HG02970 (cell line): ENCODE measurements around the gene CD200R1L.

Experiments used
- ATAC-seq: cut with Tn5 transposase; IDR thresholded peaks from one replicate; pipeline ENCODE4 v1.9.1; 2021; ENCODE audit warnings: mild to moderate bottlenecking, moderate library complexity, moderate number of reproducible peaks; ENCODE audit not compliant: unreplicated experiment, low FRiP score

The CD200R1L gene

DNA sequence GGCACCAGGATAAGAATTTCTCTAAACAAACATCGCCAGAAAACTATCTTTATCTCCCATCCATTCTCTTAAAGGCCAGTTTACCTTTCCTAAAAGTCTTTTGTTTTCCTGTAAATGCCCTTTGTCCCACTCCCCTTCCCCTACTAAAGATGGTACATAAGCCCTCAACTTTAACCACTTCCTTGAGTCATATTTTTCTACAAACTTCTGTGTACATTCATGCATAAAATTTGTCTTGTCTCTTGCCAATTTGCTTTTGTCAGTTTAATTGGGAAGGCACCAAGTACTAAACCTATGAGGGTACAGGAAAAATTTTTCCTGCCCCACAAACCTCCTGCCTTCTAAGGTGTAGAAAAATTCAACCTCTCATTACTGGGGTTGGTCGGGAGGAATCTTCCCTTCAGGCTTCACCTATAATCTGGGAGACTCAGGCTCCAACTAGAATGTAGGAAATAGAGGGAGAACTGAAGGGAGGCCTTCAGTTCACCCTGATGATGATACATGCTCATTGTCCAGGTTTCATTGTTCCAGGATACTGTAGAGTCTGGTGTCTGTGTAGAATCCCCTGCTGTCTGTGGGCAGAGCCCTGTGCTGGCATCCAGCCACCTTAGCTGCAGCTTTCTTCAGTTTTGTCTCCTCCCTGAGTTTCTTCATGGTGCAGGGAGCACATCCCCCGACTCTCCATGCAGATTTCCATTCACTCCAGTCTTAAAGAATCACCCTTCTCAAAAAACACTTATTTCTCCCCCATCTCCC, 53.2 kb downstream of the CD200R1L start:
- ATAC-seq, result no peak

DNA sequence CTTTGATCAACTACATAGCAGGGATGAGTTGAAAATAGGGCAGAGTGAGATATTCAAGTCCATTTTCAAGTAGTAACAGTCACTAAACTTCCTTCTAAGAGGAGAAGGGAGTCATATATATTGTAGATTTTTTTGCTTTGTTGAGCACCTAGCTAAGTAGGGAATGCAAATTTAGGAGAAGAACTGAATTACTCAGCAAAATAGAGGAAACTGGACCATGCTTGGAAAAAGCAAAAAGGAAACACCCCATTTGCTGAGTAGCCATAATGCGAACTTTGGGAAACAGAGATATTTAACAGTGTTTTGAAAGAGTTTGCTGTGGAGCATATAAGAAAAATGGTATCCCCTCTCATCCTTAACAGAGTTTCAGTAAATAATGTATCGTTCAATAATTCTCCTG, 54.9 kb downstream of the CD200R1L start:
- ATAC-seq, result no peak

GRCh38 chr3:112789787-112790186, 56.9 kb downstream of the CD200R1L start:
- ATAC-seq, result no peak

DNA sequence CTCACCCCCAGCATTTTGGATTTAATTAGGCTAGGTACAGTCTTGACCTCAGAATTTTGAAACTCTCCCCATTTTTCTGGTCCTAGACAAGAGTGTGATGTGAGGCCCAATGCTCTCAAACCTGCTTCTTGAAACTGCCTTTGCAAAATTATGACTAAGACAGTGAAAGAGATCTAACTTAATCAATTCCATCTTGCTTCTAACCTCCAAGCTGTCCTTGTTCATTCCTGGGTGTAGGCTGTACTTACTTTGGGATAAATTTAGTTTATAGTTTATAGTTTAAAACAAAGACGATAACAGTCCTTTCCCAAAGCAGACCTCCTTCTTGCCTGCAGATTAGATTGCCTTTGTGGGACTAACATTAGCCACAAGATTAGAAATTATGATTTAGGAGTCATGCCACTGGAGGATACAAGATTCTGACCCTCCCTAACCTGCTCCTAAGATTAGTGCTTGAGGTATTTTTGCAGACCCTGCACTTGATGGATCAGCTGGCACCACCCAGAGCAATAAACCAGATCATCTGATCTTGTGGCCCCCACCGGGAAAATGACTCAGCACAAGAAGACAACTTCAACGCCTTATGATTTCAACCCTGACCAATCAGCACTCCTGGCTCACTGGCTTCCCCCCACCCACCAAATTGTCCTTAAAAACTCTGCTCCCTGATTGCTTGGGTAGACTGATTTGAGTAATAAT, 59.6 kb downstream of the CD200R1L start:
- no peak for ATAC-seq

- no peak for ATAC-seq
Observed at GRCh38 chr3:112786002-112786590, 60.6 kb downstream of the CD200R1L start.

DNA sequence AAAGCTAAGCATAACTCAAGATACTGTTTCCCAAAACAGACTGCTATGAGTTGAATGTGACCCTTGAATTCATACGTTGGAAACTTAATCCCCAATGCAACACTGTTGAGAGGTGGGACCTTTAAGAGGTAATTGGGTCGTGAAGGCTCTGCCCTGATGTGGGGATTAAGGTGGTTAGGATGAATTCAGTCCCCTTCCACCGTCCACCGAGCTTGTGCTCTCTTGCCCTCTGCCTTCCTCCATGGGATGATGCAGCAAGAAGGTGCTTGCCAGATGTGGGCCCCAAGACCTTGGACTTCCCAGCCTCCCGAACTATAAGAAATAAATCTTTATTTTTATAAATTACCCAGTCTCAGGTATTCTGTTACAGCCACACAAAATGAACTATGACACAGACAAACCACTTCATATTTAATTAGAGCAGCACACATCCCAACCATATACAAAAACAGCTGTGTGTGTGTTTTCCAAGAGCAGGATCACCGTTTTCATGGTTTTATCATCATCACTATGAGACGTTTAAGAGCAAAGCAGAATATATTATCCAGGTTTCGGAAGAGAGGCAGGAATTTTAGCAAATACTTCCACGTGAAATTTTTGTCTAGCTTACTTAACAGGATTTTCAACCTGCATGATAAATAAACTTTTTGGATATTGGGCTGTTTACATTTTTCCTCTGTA, 61.2 kb downstream of the CD200R1L start:
- no peak for ATAC-seq

GRCh38 chr3:112782491-112782890, 64.2 kb downstream of the CD200R1L start:
- ATAC-seq, result no peak

- ATAC-seq, result no peak
Observed at GRCh38 chr3:112781599-112781998, 65.1 kb downstream of the CD200R1L start.

DNA sequence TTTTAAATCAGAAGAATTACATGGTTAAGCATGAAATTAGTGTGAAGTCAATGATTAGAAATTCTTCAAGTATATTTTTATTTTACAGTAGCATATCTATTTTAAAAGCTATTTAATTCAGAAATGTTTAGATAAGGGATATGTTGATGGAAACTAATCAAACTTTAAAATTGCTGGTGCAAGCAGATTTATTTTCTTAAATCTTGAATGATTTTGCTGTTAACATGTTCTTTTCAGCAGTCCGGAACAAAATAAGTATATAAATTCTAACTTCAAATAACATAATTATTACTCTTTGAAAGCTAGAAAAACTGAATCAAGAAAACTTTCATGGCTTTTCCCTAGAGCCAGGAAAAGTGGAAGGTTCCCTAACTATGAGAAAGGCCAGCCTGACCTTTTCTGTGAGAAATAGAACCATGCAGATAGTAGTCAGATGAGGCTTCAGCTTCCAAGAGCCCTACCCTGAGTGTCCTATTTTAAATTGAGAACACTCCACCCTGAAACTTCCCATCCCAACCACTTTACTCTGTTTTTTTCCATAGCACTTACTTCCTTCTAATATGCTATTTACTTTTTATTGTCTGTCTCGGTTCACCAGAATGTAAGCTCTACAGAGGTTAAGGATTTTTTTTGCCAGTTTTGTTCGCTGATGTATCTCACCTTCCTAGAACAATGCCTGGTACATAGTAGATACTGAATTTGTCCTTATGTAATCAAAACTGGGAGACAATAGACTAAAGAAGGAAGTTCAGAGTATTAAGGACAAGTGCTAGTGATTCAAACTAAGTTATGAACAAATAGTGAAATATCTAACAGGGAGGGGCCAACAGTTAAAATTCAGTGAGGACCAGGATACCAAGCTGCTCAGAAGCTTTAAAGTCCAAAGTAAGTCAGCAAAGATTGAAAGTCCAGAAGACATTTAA, 66.8 kb downstream of the CD200R1L start:
- no peak for ATAC-seq

DNA sequence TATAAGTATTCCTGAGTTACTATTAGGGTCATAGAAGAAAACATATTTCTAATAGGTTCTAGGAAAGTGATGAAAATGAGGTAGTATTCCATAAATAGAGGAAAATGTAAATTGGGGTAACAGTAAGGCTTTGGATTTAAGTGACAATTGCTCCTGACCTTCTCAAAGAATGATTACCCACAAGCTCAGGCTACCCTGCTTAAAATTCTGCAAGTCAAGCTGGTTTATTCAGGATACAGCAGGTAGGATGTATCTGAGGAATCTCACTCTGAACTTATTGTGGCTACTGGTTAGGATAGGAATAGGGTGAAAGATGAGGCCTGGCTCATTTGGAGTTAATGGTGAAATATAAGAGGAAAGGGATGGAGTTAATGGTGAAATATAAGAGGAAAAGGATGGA, 67.7 kb downstream of the CD200R1L start:
- no peak for ATAC-seq

GRCh38 chr3:112778353-112778948, 68.2 kb downstream of the CD200R1L start:
- ATAC-seq, result no peak

- ATAC-seq, result no peak
Observed at GRCh38 chr3:112777811-112778210, 68.9 kb downstream of the CD200R1L start.

GRCh38 chr3:112776836-112777235, 69.8 kb downstream of the CD200R1L start:
- no peak for ATAC-seq

DNA sequence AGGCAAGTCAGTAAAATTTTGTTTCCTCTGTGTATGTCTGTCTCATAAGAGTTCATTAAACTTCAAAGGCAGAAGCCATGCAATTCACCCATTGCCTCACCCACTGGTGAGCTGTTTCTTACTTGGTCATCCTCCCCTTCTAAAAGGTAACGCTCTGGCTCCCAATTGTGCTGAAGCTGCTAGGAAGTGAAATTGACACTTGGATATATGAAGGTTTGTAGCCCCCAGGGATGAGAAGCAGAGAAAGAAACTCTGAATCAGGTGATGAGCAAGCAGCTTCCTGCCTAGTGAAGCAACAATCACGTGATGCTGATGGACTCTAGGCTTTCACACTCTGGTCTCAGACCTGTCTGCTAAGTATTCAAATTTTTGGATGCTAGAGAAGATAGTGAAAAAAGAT, 70.7 kb downstream of the CD200R1L start:
- ATAC-seq, result no peak

- ATAC-seq, result no peak
Observed at GRCh38 chr3:112775011-112775742, 71.5 kb downstream of the CD200R1L start.

- no peak for ATAC-seq
Observed at GRCh38 chr3:112774293-112774926, 72.3 kb downstream of the CD200R1L start.

DNA sequence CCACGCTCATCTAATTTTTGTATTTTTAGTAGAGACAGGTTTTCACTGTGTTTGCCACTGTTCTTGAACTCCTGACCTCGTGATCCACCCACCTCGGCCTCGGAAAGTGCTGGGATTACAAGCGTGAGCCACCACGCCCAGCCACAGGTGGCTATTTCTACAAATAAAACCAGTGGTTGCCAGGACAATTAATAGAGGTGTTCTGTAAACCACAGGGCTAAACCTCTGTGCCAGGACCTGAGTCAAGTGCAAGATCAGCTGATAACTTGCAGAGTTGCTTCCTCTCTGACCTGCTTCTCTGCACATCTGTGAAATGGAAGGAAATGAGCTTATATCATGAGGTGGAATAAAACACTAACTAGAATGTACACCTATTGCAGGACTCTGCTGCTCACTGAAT, 72.8 kb downstream of the CD200R1L start:
- no peak for ATAC-seq

DNA sequence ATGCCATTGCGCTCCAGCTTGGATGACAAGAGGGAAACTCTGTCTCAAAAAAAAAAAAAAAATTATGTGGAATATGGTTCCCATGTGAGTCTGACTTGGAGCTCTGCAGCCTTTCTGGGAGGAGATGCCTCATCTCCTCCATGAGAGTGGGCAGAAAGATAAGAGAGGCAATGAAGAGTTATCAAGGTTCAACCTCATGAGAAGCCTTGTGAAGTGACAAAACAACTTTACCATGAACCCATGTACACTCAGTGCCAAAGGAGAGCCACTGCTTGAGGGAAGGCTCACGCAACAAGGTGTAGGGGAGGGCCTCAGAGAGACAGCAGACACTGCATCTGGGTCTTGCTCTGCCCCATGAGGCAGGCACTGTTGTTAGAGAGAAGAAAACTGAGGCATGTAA, 75.7 kb downstream of the CD200R1L start:
- no peak for ATAC-seq
